ENCODE data around the gene RALBP1.
"Not testable (repeated sequence)": the region's sequence is repeated elsewhere in the genome, so short reads cannot be mapped to it uniquely, and the experiment has no call there.

The RALBP1 gene

DNA sequence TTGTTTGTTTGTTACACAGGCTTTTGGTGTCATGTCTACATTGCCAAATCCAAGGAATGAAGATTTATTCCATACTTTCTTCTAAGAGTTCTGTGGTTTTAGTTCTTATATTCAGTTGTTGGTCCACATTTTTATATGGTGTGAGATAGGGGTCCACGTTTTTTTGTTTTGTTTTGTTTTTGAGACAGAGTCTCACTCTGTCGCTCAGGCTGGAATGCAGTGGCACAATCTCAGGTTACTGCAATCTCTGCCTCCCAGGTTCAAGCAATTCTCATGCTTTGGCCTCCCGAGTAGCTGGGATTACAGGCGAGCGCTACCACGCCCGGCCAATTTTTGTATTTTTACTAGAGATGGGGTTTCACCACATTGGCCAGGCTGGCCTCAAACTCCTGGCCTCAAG lies 8.2 kb downstream of the RALBP1 start:
- no peak for DNase-seq (ENCODE audit: low spot score)
- TF ChIP-seq, protein P1, sequence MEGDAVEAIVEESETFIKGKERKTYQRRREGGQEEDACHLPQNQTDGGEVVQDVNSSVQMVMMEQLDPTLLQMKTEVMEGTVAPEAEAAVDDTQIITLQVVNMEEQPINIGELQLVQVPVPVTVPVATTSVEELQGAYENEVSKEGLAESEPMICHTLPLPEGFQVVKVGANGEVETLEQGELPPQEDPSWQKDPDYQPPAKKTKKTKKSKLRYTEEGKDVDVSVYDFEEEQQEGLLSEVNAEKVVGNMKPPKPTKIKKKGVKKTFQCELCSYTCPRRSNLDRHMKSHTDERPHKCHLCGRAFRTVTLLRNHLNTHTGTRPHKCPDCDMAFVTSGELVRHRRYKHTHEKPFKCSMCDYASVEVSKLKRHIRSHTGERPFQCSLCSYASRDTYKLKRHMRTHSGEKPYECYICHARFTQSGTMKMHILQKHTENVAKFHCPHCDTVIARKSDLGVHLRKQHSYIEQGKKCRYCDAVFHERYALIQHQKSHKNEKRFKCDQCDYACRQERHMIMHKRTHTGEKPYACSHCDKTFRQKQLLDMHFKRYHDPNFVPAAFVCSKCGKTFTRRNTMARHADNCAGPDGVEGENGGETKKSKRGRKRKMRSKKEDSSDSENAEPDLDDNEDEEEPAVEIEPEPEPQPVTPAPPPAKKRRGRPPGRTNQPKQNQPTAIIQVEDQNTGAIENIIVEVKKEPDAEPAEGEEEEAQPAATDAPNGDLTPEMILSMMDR (IDR thresholded peaks at IDR 0.05; ENCODE audit: extremely low read depth, insufficient read depth, missing control alignments): no peak
- in situ Hi-C loops (cut with MboI; ENCODE audit: low pct_unique_long_range_greater_than_20kb, low sequenced_read_pairs, unreplicated experiment): no loop called here

DNA sequence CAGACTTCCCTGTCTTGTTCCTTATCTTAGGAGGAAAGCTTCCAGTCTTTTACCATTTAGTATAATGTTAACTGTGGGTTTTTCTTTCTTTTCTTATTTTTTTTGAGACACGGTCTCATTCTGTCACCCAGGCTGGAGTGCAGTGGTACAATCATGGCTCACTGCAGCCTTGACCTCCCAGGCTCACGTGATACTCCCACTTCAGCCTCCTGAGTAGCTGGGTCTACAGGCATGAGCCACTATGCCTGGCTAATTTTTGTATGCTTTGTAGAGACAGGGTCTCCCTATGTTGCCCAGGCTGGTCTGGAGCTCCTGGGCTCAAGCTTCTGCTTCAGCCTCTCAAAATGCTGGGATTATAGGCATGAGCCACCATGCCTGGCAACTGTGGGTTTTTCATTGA lies 9.5 kb downstream of the RALBP1 start:
- in situ Hi-C loops (cut with MboI; ENCODE audit: low pct_unique_long_range_greater_than_20kb, low sequenced_read_pairs, unreplicated experiment); DNase-seq (ENCODE audit: low spot score): not testable (repeated sequence)

DNA sequence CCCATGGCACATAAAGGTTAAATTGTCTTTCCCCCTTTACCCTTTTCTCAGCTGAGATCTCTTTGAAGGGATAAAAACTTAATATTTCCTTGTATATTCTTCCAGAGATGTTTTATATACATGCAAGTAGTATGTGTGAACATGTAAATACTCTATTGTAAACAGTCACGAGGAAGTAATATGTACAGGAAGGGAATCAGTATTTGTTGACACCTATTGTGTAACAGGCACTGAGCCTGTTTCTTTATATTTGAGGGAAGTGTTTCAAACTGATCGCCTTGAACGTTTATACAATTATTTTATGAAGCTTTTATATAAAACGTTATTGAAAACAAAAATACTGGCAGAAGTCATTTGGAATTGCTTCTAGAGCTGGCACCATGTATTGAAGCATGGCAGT lies 13.2 kb downstream of the RALBP1 start:
- no peak for DNase-seq (ENCODE audit: low spot score)
- in situ Hi-C loops (cut with MboI; ENCODE audit: low pct_unique_long_range_greater_than_20kb, low sequenced_read_pairs, unreplicated experiment): no loop called here
- TF ChIP-seq, protein P1 (IDR thresholded peaks at IDR 0.05; ENCODE audit: extremely low read depth, insufficient read depth, missing control alignments): no peak

DNA sequence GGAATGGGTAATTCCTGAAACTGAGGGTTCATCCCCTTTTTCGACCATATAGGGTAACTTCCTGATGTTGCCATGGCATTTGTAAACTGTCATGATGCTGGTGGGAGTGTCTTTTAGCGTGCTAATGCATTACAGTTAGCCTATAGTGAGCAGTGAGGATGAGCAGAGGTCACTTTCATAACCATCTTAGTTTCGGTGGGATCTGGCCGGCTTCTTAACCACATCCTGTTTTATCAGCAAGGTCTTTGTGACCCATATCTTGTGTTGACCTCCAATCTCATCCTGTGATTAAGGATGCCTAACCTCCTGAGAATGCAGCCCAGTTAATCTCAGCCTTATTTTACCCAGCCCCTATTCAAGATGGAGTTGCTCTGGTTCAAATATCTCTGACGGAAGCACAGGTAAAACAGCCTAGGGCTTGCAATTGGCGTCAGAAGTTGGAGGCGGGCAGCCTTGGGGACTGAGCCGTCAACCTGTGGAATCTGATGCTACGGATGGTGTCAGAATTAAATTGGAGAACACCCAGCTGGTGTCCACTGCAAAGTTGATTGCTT lies 19.5 kb downstream of the RALBP1 start:
- in situ Hi-C loops (cut with MboI; ENCODE audit: low pct_unique_long_range_greater_than_20kb, low sequenced_read_pairs, unreplicated experiment): no loop called here
- TF ChIP-seq, protein P1 (IDR thresholded peaks at IDR 0.05; ENCODE audit: extremely low read depth, insufficient read depth, missing control alignments): no peak
- no peak for DNase-seq (ENCODE audit: low spot score)

DNA sequence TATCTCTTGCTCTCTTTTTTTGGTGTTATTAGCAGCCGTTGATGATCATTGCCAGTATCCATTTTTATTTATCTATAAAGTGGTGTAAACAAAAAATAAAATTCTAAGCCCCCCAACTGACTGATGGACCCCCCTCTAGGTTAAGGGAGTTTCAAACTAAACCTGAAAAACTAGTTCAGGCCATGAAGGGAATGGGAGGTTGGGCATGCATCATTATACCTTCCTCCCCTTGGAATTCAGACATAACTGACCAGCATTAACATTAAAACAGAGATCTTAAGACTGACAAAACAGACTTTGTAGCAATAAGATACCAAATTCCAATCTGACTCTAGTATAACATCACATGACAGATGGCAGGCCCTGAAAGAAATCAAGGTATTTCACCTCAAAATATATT lies 20.2 kb downstream of the RALBP1 start:
- no peak for DNase-seq (ENCODE audit: low spot score)
- in situ Hi-C loops (cut with MboI; ENCODE audit: low pct_unique_long_range_greater_than_20kb, low sequenced_read_pairs, unreplicated experiment): no loop called here
- TF ChIP-seq, protein P1 (IDR thresholded peaks at IDR 0.05; ENCODE audit: extremely low read depth, insufficient read depth, missing control alignments): no peak

DNA sequence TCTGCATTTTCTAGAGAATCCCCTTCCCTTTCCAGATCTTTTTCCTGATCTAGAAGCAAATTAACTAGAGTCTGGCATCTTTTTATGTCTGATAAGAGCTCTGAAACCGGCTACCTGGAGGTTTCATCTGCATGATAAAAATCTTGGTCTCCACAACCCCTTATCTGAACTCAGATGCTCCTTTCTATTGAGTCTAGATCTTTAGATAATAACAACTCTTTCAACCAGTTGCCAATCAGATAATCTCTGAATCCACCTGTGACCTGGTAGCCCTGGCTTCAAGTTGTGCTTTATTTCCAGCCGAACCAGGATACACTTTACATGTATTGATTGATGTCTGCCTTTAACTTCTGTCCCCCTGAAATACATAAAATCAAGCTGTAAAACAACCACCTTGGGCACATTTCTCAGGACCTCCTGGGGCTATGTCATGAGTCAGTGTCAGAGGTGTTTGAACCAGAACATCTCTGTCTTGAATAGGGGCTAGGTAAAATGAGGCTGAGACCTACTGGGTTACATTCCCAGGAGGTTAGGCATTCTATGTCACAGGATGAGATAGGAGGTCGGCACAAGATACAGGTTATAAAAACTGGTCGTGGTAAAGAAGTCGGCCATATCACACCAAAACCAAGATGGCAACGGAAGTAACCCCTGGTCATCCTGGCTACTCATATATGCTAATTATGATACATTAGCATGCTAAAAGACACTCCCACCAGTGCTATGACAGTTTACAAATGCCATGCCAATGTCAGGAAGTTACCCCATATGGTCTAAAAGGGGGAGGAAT lies 20.8 kb downstream of the RALBP1 start:
- DNase-seq (ENCODE audit: low spot score): no peak
- in situ Hi-C loops (cut with MboI; ENCODE audit: low pct_unique_long_range_greater_than_20kb, low sequenced_read_pairs, unreplicated experiment): no loop called here

More for the DNA sequence above, 20.8 kb downstream of the RALBP1 start:
- TF ChIP-seq, protein P1 (IDR thresholded peaks at IDR 0.05; ENCODE audit: extremely low read depth, insufficient read depth, missing control alignments): no peak
